Pons (tissue), 1 donor: ENCODE measurements around the gene PRICKLE4.

ENCODE experiments used
- DNase-seq: peaks from one replicate; pipeline ENCODE4 v3.0.0-alpha.2; 2016; ENCODE audit warnings: low spot score

Gene PRICKLE4

DNA sequence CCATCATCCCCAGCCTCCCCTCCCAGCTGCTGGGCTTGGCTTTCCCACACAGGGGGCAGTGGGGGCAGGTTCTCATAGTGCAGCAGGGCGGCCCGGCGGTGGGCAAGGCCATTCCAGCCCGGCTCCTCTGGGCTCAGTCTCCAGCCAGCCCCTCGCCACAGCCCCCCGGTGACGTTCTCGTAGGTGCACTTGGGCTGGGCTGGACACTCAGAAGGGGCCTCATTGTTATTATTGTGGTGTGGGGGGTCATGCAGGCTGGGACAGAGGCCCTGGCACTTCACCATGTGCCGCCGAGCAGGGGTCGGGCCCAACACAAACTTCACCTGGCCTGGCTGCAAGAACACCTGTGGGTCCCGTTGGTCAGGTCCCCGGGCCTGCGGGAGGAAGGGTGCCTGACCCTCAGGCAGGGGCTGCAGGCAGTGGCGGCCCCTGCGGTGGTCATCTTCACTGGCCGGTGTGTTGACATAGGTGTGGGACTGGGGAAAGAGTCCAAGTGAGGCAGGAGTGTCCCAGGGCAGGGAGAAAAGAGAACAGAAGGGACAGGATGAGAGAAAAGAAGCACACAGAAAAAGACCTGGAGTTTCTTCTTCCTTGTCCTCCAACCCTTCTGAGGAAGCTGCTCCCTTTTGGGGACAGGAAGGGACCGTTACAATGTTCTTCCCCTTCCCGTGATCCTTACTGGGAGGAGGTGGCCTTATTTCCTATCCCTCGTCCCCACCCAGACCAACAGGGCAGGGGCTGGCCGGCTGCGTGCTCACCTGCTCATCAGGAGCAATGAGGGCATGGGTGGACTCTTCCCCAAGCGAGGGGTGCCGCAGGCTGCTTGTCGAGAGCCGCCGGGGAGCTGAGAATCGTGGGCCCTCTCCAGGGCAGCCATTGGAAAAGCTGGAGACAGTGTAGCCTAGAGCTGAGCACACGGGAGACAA is 9.3 kb upstream of the PRICKLE4 start:
- DNase-seq: no peak

DNA sequence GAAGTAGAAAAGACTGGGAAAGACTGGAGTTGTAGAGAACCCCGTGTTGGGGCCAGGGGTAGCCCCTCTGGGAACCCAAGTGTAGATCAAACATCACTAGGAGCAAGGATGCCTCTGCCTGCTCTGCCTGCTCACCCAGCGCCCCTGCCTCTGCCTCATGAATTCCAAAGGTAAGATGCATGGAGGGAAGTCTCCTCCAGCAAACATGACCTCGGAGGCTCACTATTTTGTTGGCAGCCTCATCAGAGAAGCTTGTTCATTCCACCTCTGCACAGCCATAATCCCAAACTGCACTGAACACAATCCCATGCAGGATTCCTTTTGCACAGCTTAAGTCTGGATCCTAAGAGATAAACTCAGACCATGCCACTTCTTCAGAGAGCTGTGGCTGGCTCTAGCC is 5.7 kb upstream of the PRICKLE4 start:
- no peak for DNase-seq

DNA sequence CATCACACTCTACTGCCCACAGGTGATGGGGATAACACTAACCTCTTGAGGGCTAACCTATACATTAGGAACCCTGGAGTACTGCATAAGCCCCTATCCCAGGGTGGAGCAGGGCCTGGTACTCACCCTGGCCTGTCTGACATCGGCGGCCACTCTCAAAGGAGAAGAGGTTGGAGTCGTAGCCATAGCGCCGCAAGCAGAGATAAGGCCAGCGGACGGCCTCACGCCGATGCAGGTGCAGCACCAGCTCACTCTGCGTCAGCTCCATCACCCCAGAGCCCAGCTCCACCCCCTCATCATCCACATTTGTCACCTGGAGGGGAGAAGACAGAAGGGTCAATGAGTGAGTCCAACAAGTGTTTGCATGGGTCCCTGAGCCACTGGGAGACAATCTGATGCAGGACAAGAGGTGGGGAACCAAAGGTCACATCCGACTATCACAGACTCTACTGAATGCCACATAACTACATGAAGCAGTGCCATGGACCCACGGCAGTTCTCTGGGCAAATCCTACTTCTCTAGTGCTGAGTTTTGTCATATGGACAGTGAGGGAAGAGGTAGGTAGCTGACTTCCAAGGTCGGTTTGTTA is 5.2 kb upstream of the PRICKLE4 start:
- DNase-seq: no peak

DNA sequence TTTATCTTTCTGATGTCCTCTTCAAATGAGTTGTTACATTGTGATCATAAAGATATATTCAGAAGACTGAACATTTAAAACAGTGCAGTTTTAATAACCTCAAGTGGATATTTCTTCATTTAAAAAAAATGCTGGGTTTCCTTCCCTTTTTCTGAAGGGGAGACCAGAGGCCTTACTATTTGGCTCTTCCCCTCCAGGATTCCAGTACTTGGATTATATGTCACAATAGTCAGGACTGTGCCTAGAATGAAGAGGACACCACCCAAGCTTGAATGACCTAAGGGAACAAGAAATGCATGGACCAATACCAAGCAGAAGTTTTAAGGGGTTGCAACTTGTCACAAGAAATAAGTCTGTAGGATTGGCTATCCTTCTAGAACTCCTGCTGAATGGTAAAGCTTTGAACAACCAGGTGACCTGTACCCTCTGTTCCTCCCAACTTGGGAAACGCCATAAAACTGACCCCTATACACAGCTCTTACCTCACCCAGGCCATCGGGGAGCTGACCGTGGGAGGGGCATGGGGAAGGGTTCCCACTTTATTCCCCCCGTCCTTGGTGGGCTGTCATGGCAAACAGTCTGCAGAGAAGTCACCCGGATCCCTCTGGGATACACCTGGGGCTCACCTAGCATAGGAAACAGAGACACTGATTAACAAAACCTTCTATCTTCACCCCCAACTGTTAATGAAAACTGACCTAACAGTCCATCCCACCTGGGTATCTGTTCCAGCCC is 2.9 kb upstream of the PRICKLE4 start:
- no peak for DNase-seq

DNA sequence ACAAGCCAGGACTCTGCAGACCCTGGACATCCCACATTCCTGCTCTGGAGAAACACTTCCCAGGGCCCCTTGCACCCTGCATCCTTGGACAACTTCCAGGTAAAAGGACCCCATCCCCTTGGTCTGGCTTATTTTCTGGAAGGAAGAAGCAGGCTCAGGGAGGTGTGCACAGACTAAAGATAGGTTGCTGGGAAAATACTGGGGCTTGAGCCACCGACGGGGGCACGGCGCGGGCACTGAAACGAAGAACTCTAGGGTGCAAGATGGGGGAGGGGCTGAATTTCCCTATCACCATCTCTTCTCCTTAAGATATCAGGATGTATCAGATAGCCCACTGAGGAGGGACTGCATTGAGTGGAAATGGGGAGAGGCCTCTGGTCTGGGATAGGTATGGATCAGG is 1.7 kb upstream of the PRICKLE4 start:
- DNase-seq: no peak

DNA sequence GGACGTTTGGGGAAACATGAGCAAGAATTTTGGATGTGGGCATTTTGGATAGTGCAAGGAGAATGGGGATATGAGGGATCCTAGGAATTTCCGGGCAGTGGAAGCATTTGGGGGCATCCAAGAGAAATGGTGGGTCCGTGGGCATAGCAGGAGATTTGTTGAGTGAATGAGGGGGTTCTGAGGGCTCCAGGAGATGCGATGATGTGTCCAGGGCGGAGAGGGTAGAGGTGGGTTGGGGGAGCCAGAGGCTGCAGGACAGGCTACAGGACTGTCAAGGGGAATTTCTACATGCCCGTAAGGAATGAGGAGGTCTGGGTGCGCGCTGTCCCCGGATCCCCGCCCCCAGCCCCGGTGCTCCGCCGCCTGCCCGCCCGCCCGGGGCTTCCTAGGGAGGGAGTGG is 1.2 kb upstream of the PRICKLE4 start:
- DNase-seq: peak; percentile 14

DNA sequence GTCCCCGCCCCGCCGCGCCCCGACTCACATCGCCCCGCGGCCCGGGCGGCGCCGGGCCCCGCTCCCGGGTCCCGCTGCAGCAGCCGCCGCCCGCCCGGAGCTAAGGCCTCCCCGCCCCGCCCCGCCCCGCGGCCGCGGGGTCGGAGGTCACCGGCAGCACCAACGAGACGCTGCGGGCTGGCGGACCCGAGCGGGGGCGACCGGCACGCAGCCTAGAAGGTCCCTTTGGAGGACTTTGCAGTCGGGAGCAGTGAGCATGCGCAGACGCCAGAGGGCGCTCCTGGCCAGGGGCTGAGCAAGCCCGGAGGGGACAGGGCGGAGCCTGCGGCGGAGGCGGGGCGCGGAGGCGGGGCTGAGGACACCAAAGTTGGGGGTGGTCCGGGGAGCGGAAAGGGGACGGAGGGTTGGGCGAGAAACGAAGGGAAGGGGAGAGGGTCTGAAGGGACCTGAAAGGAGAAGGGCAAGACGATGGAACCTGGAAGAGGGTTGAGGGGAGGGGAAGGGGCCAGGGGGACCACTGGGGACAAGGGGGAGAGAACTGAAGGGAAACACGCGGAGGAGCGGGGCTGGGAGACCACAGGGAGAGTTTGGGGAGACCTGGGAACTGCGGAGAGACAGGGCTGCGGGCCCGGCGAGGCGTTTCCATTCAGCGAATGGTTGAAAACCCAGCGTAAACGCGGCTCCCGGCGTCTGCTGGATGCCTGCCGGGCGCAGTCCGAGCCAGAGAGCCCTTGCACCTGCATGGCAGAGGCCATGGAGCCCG is 613 bp upstream of the PRICKLE4 start, which contains the start of gene FRS3:
FRS3 (minus strand) TSS at position 113 of the 763 bp plus-strand sequence. CDS start 2,913 bp downstream, outside the sequence.
- peak; percentile 97 for DNase-seq

DNA sequence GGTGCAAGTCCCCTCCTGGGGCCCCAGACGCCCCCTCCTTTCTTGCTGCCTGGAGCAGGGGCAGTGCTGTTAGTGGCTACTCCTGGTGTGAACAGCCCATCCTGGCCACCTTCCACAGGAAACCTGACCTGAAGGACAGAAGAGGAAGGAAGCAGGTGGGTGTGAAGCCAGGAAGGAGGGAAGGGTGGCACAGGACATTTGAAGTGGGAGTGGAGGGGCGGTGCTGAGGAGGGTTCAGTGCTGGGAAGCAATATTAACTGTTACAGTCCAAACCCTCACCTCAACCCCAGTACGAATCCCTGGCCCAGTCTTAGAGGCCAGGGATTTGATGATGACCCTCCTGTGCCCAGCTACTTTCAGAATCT is 766 bp downstream of the PRICKLE4 start:
- DNase-seq: no peak

DNA sequence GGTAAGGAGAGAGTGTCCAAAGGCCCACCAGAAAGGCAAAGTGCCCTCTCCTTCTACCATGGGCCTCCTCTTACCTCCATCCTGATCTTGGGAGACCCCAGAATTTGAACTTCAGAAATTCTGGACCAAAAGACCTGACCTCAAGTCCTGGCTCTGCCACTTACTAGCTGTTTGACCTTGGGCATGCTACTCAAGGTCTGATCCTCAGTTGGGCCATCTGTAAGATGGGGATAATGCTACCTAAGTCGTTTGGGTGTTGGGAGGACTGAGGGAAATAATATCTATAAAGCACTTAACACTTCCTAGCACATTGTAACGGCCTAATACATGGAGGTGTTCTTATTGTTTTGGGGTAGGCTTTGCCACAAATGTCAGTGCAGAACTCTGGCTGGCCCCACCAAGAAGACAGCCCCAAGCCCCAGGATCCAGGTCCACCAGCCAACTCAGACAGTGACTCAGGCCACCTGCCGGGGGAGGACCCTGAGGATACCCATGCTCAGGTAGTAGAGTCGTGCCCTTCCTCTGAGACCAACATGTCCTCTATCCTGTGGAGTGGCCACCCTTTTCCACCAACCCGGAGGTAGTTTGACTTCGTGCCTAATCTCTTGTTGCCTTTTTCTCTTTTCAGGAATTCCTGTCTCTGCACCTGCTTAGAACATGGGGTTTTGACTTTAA is 2.7 kb downstream of the PRICKLE4 start:
- no peak for DNase-seq

DNA sequence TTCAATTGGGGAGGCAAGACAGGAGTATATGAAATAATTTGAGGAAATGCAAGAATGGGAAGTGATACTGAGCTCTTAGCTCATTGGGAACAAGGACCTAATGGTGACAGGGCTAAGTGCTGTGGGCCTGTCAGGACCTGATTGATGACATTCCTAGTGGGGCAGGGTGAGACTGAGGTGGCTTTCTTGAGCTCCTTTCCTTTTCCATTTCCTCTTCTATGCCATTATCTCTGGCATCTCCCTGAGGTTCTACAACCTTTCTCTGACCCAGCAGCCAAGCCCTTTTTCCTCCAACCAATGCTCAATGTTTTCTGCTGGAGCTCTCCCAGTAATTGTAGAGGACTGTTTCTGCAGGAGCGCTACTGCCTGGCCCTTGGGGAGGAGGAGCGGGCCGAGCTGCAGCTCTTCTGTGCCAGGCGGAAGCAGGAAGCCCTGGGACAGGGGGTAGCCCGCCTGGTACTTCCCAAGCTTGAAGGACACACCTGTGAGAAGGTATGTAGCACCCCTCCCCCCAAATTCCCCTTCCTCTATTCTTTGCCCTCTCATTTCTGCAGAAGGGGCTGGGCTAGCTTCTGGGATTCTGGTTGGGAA is 4.1 kb downstream of the PRICKLE4 start:
- peak; percentile 25 for DNase-seq

DNA sequence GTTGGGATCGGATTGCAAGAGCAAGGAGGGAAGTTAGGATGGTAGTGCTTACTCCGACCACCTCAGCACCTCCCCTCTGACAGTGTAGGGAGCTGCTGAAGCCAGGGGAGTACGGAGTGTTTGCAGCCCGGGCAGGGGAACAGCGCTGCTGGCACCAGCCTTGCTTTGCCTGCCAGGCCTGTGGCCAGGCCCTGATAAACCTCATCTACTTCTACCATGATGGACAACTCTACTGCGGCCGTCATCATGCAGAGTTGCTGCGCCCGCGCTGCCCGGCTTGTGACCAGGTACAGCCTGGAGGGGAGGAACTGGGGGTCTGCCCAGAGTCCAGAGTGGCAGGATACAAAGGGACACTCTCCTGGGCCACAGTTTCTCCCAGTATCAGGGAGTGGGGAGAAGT is 4.7 kb downstream of the PRICKLE4 start:
- no peak for DNase-seq

DNA sequence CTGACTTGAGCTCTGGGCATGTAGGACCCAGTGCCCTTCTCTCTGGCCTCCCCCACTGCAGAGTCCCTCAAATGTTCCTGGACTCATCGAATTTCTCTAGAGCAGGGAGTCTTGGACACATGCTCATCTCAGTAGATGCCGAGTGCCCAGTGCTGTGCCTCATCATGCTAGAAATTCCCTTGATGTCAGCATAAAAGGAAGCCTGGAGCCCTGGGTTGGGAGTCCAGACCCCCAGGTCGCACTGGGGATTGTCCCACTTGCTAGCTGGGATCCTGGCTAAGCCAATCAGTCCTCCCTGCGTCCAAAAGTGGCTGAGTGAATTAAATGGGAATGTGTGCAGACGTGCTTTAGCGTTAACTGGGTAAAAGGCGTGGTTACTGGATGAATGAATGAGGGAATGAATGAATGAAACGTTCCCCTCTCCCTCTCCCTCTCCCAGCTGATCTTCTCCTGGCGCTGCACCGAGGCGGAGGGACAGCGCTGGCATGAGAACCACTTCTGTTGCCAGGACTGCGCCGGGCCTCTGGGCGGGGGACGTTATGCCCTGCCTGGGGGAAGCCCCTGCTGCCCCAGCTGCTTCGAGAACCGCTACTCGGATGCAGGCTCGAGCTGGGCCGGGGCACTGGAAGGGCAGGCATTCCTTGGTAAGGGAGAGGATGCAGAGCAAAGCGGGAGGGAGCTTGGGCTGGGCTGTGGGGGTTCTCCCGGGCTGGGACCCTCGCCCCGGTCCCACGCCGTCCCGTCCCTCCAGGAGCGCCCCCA is 5.3 kb downstream of the PRICKLE4 start:
- DNase-seq: peak; percentile 38

DNA sequence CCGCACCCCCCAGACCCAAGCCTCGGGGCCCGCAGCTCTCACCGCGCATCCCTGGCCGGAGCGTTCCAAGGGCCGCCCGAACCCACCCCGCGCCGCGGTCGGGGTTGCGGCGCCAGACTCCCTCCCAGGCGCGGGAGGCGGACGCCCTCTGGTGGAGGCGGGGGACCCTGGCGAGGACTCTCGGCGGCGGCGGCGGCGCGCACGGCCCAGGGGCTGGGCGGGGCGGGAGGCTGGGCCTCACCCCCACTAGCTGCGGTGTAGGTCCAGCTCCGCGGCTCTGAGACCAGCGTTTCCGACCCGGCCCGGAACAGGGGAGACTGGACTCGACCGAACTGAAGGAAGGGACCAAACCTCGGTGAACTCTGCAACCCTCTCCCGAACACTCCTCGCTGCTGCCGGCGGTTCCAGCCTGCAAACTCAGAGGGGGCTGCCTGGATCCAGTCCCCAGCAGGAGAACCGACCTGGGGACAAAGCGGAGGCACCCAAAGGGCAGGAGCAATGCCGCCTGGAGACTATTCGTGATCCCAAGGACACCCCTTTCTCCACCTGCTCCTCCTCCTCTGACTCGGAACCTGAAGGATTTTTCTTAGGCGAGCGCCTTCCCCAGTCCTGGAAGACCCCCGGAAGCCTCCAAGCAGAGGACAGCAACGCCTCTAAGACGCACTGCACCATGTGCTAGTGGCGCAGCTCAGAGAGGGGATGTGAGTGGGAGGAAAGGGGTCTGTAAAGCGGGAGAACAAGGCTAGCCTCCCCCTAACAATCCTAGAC is 6.1 kb downstream of the PRICKLE4 start:
- peak; percentile 80 for DNase-seq

DNA sequence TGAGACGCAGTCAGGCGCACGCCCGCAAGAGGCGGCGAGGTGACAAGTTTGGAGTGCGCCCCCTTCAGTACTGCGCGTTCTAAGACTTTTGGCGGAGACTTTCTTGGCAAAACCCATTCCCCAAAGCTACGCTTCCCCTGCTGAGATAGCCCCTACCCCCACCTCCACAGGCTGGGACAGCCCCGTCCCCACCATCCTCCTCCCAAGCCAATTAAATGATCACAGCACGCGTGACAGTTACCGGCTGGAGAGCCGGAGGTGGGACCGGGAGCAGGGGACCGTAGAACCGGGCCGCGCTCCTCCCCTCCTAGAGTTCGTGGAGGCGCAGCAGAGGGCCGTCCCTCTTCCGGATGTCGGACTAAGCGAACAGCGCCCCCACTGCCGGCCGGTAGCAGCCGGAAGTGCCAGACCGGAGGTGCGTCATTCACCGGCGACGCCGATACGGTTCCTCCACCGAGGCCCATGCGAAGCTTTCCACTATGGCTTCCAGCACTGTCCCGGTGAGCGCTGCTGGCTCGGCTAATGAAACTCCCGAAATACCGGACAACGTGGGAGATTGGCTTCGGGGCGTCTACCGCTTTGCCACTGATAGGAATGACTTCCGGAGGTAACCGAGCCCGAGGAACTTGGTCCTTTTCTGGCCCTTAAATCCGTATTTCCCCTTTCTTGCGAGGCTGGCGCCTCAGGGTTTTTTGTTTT is 6.8 kb downstream of the PRICKLE4 start, which contains the start of gene TOMM6:
TOMM6 (plus strand) TSS at position 476 of the 699 bp plus-strand sequence; CDS start at position 480, 4 bp downstream.
- peak; percentile 89 for DNase-seq

DNA sequence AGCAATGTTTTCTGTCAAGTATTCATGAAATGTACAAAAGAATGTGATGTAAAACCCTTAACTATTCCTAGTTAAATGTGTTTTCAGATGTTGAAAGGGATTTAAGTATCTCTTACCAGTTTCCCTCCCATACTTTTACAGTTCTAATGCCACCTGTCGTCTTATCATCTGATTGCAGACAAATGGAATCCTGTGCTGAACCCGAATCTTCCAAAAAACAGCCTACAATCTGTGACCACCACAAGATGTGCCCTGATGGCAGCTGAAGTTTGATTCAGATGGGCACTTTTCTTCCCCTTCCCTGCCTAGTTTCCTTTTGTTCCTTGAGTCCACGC is 8.8 kb downstream of the PRICKLE4 start:
- DNase-seq: no peak

DNA sequence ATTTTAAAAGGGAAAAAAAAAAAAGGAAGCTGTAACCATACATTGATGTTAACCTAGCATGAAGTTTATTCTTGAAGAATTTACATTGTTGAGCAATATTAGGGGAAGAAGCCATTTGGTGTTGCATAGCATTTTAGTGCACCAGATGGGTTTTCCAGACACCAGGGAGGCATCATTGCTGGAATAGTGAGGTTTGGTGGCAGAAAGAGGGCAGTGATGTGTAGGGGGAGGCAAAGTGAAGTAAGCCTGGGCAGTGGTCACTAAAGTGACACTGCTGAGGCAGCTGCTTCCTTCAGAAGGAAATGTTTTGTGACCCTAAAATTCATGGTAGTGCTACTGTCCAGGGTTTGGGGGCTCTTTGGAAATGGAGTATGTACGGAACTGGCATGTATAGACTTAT is 9.5 kb downstream of the PRICKLE4 start:
- DNase-seq: no peak

DNA sequence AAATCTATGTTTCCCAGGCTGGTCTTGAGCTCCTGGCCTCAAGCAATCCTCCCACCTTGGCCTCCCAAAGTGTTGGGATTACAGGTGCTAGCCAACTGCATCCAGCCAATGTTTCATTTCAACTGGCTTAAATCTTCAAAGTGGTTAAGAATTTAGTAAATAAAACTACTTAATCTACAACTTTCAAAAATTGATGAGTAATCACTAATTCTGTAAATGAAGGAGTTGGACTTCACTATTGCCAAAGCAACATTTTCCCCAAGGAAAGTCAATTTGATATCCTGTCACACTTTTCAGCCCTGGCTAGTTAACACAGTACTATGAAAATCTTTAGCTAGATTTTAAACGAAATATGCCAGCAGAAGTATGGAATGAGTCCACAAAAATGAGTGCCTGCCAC is 10.7 kb downstream of the PRICKLE4 start:
- no peak for DNase-seq

DNA sequence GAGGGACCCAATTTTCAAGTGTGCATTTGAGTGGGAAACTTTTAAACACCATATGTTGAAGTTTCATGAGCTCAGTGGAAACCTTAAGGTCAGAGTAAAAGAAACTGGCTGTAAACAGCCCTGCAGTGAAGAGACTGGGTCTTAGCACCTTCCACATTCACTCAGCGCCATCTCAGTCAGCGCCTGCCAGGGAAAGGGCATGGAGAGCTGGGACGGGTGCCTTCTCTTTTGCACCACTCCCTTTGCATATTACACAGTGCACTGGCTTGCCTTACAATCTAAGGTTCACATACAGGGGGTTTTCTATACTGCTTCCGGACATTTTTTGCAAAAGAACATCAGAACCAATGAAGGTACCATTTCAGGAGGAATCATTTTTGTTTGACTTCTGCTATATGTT is 11.4 kb downstream of the PRICKLE4 start:
- no peak for DNase-seq

DNA sequence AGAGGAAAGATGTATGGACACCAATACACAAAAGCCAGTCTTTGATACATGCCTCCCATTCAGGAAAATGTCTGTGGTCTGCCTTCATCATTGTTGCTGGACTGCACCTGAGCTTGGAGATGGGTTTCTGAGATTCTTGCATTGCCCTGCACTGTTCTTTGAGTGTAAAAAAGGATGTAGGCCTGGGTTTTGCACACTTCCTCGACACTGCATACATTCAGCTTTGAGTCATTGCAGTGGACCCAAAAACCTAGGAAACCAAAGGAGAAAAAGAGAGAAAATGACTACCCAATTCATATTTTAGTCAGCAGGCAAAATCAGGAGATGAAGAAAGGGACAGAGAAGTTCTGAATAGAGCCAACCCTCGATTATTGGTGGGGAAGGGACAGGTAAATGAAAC is 15.9 kb downstream of the PRICKLE4 start:
- DNase-seq: no peak
